Skeletal muscle tissue (tissue), 4 donors: ENCODE measurements around the gene OCA2. TPM values are rescaled to one million over a fixed set of nuclear protein-coding genes. Genes with fewer than 3 reads are reported as not detected.
"Not testable (repeated sequence)": the region's sequence is repeated elsewhere in the genome, so short reads cannot be mapped to it uniquely, and the experiment has no call there.

Experiments used
- H3K27ac ChIP-seq: one replicate; pipeline ENCODE4 v1.7.0; 2013; ENCODE audit warnings: mild to moderate bottlenecking, low read depth, low read length, inconsistent platforms
- H3K27me3 ChIP-seq, 3 donors: one replicate each; pipeline ENCODE4 v1.7.0; 2013; ENCODE audit warnings: low read length in 3 of 3; ENCODE audit not compliant: control insufficient read depth in 3 of 3, insufficient read depth in 3 of 3
- H3K36me3 ChIP-seq, 3 donors: one replicate each; pipeline ENCODE4 v1.7.0; 2013; ENCODE audit warnings: low read length in 3 of 3; ENCODE audit not compliant: control insufficient read depth in 3 of 3, insufficient read depth in 3 of 3
- H3K4me1 ChIP-seq, 3 donors: one replicate each; pipeline ENCODE4 v1.7.0; 2013; ENCODE audit warnings: low read length in 3 of 3, mild to moderate bottlenecking in 3 of 3; ENCODE audit not compliant: control insufficient read depth in 3 of 3, insufficient read depth in 3 of 3
- H3K4me3 ChIP-seq, 3 donors: one replicate each; pipeline ENCODE4 v1.7.0; 2013; ENCODE audit warnings: low read length in 3 of 3
- H3K9ac ChIP-seq, 3 donors: one replicate each; pipeline ENCODE4 v1.7.0; 2013; ENCODE audit warnings: low read length in 3 of 3, mild to moderate bottlenecking in 3 of 3, moderate library complexity in 2 of 3, low read depth in 1 of 3
- H3K9me3 ChIP-seq, 3 donors: one replicate each; pipeline ENCODE4 v1.7.0; 2013; ENCODE audit warnings: low read length in 3 of 3; ENCODE audit not compliant: control insufficient read depth in 3 of 3
- total RNA-seq: library from RNA; depleted of rRNA; stranded (reverse); fragments of >200 nt; gene quantifications from one replicate; pipeline ENCODE4 v1.2.3, GENCODE V29; 2014
- donor health status: Osteomylitis.

The OCA2 gene
- total RNA-seq, 1 donor from 2014 or later: 5.7 TPM

- Histone ChIP-seq H3K9ac (no peak overlapping the region), H3K4me1 (no peaks in the 10 kb centered on the region), H3K4me3 (no peak overlapping the region), H3K27me3 (no peaks in the 10 kb centered on the region), H3K9me3 (peaks cover 0 to 6% (median 0%) of the 10 kb centered on the region in 3 donors), H3K27ac (no peak overlapping the region), H3K36me3 (no peaks in the 10 kb centered on the region)
These were observed 330.2 kb downstream of the OCA2 start for GRCh38 chr15:27768732-27769475.

GRCh38 chr15:27767918-27768640, 331.0 kb downstream of the OCA2 start:
- H3K4me1 ChIP-seq: no peaks in the 10 kb centered on the region
- H3K4me3 ChIP-seq: no peak overlapping the region
- H3K27ac ChIP-seq: no peak overlapping the region
- H3K36me3 ChIP-seq: no peaks in the 10 kb centered on the region
- no peaks in the 10 kb centered on the region for H3K27me3 ChIP-seq
- H3K9ac ChIP-seq: no peak overlapping the region
- peaks cover 0 to 6% (median 0%) of the 10 kb centered on the region in 3 donors for H3K9me3 ChIP-seq

GRCh38 chr15:27767430-27767829, 331.7 kb downstream of the OCA2 start:
- not testable (repeated sequence) for H3K9ac ChIP-seq, H3K9me3 ChIP-seq, H3K36me3 ChIP-seq, H3K4me3 ChIP-seq, H3K4me1 ChIP-seq, H3K27ac ChIP-seq, H3K27me3 ChIP-seq

GRCh38 chr15:27764339-27764738, 334.8 kb downstream of the OCA2 start:
- no peaks in the 10 kb centered on the region for H3K4me1 ChIP-seq

GRCh38 chr15:27763514-27763913, 335.6 kb downstream of the OCA2 start:
- Histone ChIP-seq H3K9me3 (peaks cover 0 to 6% (median 0%) of the 10 kb centered on the region in 3 donors), H3K27me3 (no peaks in the 10 kb centered on the region), H3K4me1 (no peaks in the 10 kb centered on the region), H3K27ac (no peak overlapping the region), H3K4me3 (no peak overlapping the region), H3K36me3 (no peaks in the 10 kb centered on the region), H3K9ac (no peak overlapping the region)

More at GRCh38 chr15:27764339-27764738, 334.8 kb downstream of the OCA2 start:
- no peaks in the 10 kb centered on the region for H3K36me3 ChIP-seq
- no peaks in the 10 kb centered on the region for H3K27me3 ChIP-seq
- H3K9ac ChIP-seq: no peak overlapping the region
- H3K4me3 ChIP-seq: no peak overlapping the region
- no peak overlapping the region for H3K27ac ChIP-seq
- peaks cover 0 to 6% (median 0%) of the 10 kb centered on the region in 3 donors for H3K9me3 ChIP-seq

GRCh38 chr15:27762471-27762870, 336.6 kb downstream of the OCA2 start:
- peaks cover 0 to 3% (median 0%) of the 10 kb centered on the region in 3 donors for H3K9me3 ChIP-seq
- H3K36me3 ChIP-seq: no peaks in the 10 kb centered on the region
- H3K9ac ChIP-seq: no peak overlapping the region
- H3K4me1 ChIP-seq: no peaks in the 10 kb centered on the region
- H3K4me3 ChIP-seq: no peak overlapping the region
- no peak overlapping the region for H3K27ac ChIP-seq
- no peaks in the 10 kb centered on the region for H3K27me3 ChIP-seq

- no peak overlapping the region for H3K27ac ChIP-seq
- no peak overlapping the region for H3K4me3 ChIP-seq
- peaks cover 0 to under 1% (median 0%) of the 10 kb centered on the region in 3 donors for H3K9me3 ChIP-seq
- H3K27me3 ChIP-seq: no peaks in the 10 kb centered on the region
- H3K36me3 ChIP-seq: no peaks in the 10 kb centered on the region
- no peak overlapping the region for H3K9ac ChIP-seq
- no peaks in the 10 kb centered on the region for H3K4me1 ChIP-seq
These were observed 342.1 kb downstream of the OCA2 start for GRCh38 chr15:27757052-27757451.

GRCh38 chr15:27752691-27753090, 346.4 kb downstream of the OCA2 start:
- H3K4me3 ChIP-seq: no peak overlapping the region
- no peaks in the 10 kb centered on the region for H3K4me1 ChIP-seq
- peaks cover 0 to 2% (median 2%) of the 10 kb centered on the region in 3 donors for H3K9me3 ChIP-seq
- no peak overlapping the region for H3K9ac ChIP-seq
- no peaks in the 10 kb centered on the region for H3K36me3 ChIP-seq
- no peak overlapping the region for H3K27ac ChIP-seq
- peaks cover 0 to 3% (median 0%) of the 10 kb centered on the region in 3 donors for H3K27me3 ChIP-seq

GRCh38 chr15:27747997-27748396, 351.1 kb downstream of the OCA2 start:
- no peak overlapping the region for H3K4me3 ChIP-seq
- H3K4me1 ChIP-seq: no peaks in the 10 kb centered on the region
- no peak overlapping the region for H3K9ac ChIP-seq
- H3K27ac ChIP-seq: no peak overlapping the region
- peaks cover 0 to 6% (median 0%) of the 10 kb centered on the region in 3 donors for H3K27me3 ChIP-seq
- H3K36me3 ChIP-seq: no peaks in the 10 kb centered on the region
- peaks cover 0 to 2% (median 2%) of the 10 kb centered on the region in 3 donors for H3K9me3 ChIP-seq

- Histone ChIP-seq H3K27me3 (peaks cover 0 to 6% (median 0%) of the 10 kb centered on the region in 3 donors), H3K27ac (no peak overlapping the region), H3K4me1 (no peaks in the 10 kb centered on the region), H3K36me3 (no peaks in the 10 kb centered on the region), H3K9me3 (no peaks in the 10 kb centered on the region), H3K4me3 (no peak overlapping the region), H3K9ac (no peak overlapping the region)
These were observed 352.6 kb downstream of the OCA2 start for GRCh38 chr15:27746401-27746955.
